Spinal cord (tissue), 10 donors: ENCODE results near the gene FGF11. TPM values are rescaled to one million over a fixed set of nuclear protein-coding genes. Genes with fewer than 3 reads are reported as not detected.

Experiments used
- DNase-seq, 6 donors: peaks; one replicate each; pipeline versions ENCODE4 v3.0.0 to v3.0.0-alpha.2; 2013 to 2015; ENCODE audit warnings: low spot score in 6 of 6, low read depth in 4 of 6
- H3K27ac ChIP-seq: one replicate; pipeline ENCODE4 v1.5.1; 2013; ENCODE audit warnings: low read depth, low read length, control low read depth
- H3K27me3 ChIP-seq: one replicate; pipeline ENCODE4 v1.6.1; 2013; ENCODE audit warnings: low read length; ENCODE audit not compliant: control insufficient read depth, insufficient read depth
- H3K36me3 ChIP-seq: one replicate; pipeline ENCODE4 v1.6.1; 2013; ENCODE audit warnings: low read length; ENCODE audit not compliant: control insufficient read depth, insufficient read depth
- H3K4me1 ChIP-seq: one replicate; pipeline ENCODE4 v1.6.1; 2013; ENCODE audit warnings: low read length; ENCODE audit not compliant: control insufficient read depth, insufficient read depth
- H3K4me3 ChIP-seq: one replicate; pipeline ENCODE4 v1.5.1; 2013; ENCODE audit warnings: low read depth, low read length, control low read depth
- H3K9me3 ChIP-seq: one replicate; pipeline ENCODE4 v1.6.1; 2013; ENCODE audit warnings: low read length; ENCODE audit not compliant: control insufficient read depth, insufficient read depth
- WGBS: methylation state at CpG from one replicate; pipeline ENCODE4 v1.1.5; 2013; ENCODE audit warnings: missing lambda C conversion rate; ENCODE audit not compliant: insufficient coverage; 5-methylcytosine and 5-hydroxymethylcytosine counted together
- polyA plus RNA-seq, 2 donors: library from polyadenylated mRNA; unstranded; fragments of 120-200 nt; gene quantifications; one replicate each; pipeline ENCODE4 v1.2.1, GENCODE V29; 2013; ENCODE audit not compliant: insufficient read length in 2 of 2
- total RNA-seq, 2 donors: library from RNA; depleted of rRNA in 1 of 2; stranded (reverse); fragments of 120-200 nt in 1 of 2; fragments of >200 nt in 1 of 2; gene quantifications; one replicate each; pipeline versions ENCODE4 v1.2.3 to v1.2.4, GENCODE V29; 2013 to 2014
- donor health status: healthy.

Gene FGF11
- total and polyA plus RNA-seq, 4 donors: 11.2 to 42.2 (median 29.2) TPM

GRCh38 chr17:7437950-7438614 is 1.2 kb upstream of the FGF11 start:
- WGBS: 4% methylated on average over 47 of the region's 48 CpGs
- Histone ChIP-seq H3K9me3 (no peaks in the 10 kb centered on the region), H3K27ac (peak overlapping the region; percentile 84), H3K4me3 (peak overlapping the region; percentile 55), H3K4me1 (peaks cover 65% of the 10 kb centered on the region), H3K27me3 (peaks cover 36% of the 10 kb centered on the region), H3K36me3 (peaks cover 7% of the 10 kb centered on the region)
- DNase-seq: peak in 2 of 6 donors; percentile 84 to 87

DNA sequence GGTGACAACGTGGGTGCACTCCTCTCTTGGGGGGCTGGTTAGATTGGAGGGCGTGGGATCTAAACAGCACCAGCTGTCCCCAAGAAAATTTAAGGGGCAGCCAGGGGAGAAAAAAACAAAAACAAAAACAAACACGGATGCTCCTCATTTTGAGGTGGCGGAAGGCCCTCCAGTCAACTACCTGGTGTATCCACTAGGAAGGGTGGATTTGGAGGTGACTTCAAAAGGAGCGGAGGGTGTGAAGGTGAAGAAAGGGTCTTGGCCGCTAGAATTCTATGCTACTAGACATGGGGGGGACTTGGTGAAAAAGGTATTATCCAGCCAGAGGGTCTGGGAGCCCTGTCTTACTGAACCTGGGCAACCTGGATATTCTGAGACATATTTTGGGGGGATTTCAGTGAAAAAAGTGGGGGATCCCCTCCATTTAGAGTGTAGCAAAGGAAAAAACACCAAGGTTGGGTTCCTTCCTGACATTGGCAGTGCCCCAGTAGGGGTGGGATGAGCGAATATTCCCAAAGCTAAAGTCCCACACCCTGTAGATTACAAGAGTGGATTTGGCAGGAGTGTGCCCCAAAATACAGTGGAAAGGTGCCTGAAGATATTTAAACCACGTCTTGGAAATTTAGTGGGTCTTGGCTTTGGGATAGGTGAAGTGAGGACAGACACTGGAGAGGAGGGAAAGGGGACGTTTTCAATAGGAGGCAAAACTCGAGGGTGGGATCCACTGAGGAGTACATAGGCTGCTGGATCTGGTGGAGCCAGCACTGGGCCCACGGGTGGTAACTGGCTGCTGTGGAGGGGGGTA is 454 bp upstream of the FGF11 start:
- H3K4me3 ChIP-seq: peak overlapping the region; percentile 55
- H3K36me3 ChIP-seq: peaks cover 9% of the 10 kb centered on the region
- H3K4me1 ChIP-seq: peaks cover 65% of the 10 kb centered on the region
- DNase-seq: no peak
- peak overlapping the region; percentile 84 for H3K27ac ChIP-seq
- no peaks in the 10 kb centered on the region for H3K9me3 ChIP-seq
- peaks cover 36% of the 10 kb centered on the region for H3K27me3 ChIP-seq
- 24% methylated on average over 8 of the region's 11 CpGs for WGBS

- WGBS: under 1% methylated on average over 45 of the region's 46 CpGs
- DNase-seq: peak in 4 of 6 donors; percentile 78 to 95 (median 89)
- Histone ChIP-seq H3K4me1 (peaks cover 67% of the 10 kb centered on the region), H3K4me3 (peak overlapping the region; percentile 77), H3K27me3 (peaks cover 34% of the 10 kb centered on the region), H3K27ac (peak overlapping the region; percentile 86), H3K9me3 (no peaks in the 10 kb centered on the region), H3K36me3 (peaks cover 9% of the 10 kb centered on the region)
Measured at GRCh38 chr17:7440113-7440833, 961 bp downstream of the FGF11 start.

- Histone ChIP-seq H3K9me3 (no peaks in the 10 kb centered on the region), H3K36me3 (peaks cover 9% of the 10 kb centered on the region), H3K27me3 (peaks cover 34% of the 10 kb centered on the region), H3K27ac (peak overlapping the region; percentile 86), H3K4me1 (peaks cover 67% of the 10 kb centered on the region), H3K4me3 (peak overlapping the region; percentile 77)
- 0% methylated on average over 10 of the region's 12 CpGs for WGBS
- peak in 1 of 6 donors; percentile 82 for DNase-seq
Measured at GRCh38 chr17:7440834-7441195, 1.5 kb downstream of the FGF11 start.

DNA sequence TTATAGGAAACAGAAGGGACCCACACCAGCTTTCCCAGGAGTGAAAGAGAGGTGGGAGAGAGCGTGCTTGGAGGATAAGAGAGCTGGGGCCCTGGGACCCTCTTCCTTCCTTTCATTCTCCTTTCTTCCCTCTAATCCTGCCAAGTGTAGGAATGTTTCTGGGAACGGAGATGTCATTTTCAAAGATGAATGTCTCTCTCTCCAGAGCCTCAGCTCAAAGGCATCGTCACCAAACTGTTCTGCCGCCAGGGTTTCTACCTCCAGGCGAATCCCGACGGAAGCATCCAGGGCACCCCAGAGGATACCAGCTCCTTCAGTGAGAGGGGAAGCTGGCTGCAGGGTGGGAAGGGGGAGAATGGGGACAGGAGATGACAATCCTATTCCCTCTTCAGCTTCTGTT is 2.0 kb downstream of the FGF11 start:
- peaks cover 34% of the 10 kb centered on the region for H3K27me3 ChIP-seq
- peak overlapping the region; percentile 86 for H3K27ac ChIP-seq
- H3K9me3 ChIP-seq: no peaks in the 10 kb centered on the region
- no CpG with 5 or more reads among the region's 7 CpGs for WGBS
- DNase-seq: peak in 1 of 6 donors; percentile 71
- H3K4me3 ChIP-seq: peak overlapping the region; percentile 77
- peaks cover 63% of the 10 kb centered on the region for H3K4me1 ChIP-seq
- peaks cover 9% of the 10 kb centered on the region for H3K36me3 ChIP-seq

DNA sequence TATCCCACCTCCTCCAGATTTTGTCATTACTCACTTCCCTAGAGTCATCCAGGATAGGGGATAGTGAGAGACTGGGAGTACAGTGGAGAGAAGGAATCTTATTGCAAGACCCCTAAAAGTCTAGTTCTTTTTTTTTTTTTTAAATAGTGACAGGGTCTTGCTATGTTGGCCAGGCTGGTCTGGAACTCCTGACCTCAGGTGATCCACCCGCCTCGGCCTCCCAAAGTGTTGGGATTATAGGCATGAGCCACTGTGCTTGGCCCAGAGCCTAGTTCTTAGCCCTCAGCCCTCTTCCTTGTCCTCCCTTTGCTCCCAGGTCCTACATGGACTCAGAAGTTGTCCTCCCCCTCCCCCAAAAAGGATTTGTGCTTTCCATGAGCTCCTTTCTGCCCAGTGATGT is 2.8 kb downstream of the FGF11 start:
- WGBS: 85% methylated on average over 2 of the region's 2 CpGs
- Histone ChIP-seq H3K4me3 (no peak overlapping the region), H3K4me1 (peaks cover 62% of the 10 kb centered on the region)

DNA sequence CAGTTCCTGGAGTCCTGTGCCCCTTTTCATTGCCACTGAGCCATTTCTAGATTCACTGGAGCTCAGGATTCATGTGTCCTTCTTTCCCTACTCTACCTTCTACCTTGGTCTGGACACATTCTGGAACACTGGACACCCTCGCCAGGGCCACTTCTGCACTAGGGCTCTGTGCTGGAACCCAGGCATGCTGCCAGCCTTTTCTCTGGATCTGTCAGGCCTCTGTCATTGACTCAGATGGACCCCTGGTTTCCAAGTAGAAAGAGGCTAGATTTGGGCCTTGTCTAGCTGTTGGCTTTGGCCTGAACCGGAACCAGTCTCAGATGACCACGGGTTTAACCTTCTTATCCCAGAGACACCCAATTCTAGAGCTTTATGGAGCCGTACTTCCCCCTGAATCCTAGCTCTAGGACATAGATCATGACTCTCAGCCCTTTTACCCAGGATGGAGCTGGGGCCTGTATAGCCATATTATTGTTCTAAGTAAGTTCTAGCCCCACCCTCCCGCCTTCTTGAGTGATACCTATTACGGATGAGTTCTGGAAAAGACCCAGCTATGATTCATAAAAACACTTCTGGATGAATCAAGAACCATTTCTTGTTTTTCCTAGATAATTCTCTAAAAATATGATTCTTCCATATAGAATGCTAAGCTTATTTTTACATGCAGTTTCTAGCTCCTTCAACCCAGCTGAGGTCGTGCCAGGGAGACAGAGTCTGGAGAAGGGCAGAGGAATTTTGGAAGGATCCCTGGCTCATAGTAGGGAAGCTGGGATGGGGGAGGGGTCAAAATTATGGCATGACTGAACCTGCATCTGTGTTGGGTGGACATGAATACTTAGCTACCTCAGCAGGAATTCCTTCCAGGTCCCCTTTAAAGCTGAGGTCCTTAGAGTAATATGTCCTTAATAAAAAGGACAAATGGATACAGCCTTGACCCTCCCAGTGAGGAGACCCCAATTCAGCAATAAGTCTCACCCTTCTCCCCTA is 4.5 kb downstream of the FGF11 start:
- Histone ChIP-seq H3K4me1 (peaks cover 46% of the 10 kb centered on the region), H3K27ac (no peak overlapping the region), H3K4me3 (no peak overlapping the region), H3K9me3 (no peaks in the 10 kb centered on the region), H3K36me3 (peaks cover 9% of the 10 kb centered on the region), H3K27me3 (peaks cover 39% of the 10 kb centered on the region)
- 100% methylated on average over 2 of the region's 7 CpGs for whole genome bisulfite sequencing
- DNase-seq: no peak

More for the DNA sequence above, 2.8 kb downstream of the FGF11 start:
- Histone ChIP-seq H3K36me3 (peaks cover 9% of the 10 kb centered on the region), H3K27ac (no peak overlapping the region), H3K27me3 (peaks cover 40% of the 10 kb centered on the region), H3K9me3 (no peaks in the 10 kb centered on the region)
- DNase-seq: no peak

DNA sequence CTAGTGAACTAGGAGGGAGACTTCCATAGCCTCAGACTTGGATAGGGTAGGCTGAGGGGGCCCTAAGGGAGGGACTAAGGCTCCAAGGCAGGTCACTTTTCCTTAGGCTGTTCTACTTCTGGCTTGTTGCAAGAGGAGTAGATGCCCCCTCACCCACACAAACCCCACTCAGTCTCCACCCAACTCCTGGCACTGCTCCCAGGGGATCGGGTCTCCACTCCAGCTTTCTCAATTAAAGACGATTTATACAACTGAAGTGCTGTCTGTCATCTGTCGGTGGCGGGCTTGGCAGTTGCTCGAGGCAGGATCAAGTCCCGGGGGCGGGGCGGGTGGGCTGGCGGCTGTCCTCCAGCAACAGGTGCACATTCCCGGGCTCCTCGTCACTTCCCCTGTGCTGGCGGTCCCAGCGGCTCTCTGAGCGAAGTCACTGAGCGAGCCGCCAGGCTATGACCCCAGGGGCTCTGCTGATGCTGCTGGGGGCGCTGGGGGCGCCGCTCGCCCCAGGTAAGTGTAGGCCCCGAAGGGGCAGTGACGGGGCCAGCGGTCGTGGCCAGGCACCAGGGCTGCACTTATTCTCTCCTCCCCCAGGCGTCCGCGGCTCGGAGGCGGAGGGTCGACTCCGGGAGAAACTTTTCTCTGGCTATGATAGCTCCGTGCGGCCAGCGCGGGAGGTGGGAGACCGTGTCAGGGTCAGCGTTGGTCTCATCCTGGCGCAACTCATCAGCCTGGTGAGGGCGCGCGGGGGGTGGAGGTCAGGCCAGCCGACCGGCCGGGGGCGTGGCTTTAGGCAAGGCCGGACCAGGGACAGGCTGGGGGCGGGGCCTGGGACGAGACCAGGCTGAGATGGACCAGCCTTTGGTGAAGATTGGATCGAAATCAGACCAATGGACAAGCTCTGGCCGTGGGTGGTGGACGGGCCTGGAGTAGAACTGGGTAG is 5.6 kb downstream of the FGF11 start, which contains the start of gene CHRNB1:
CHRNB1 (plus strand) TSS at position 380 of the 937 bp plus-strand sequence; CDS start at position 447, 67 bp downstream.
- H3K27ac ChIP-seq: no peak within 1 kb of the TSS
- peaks cover 33% of the 10 kb centered on the region for H3K27me3 ChIP-seq
- H3K4me3 ChIP-seq: peak within 1 kb of the TSS; percentile 32
- peak in 1 of 6 donors; percentile 56 for DNase-seq
- 4% methylated on average over 51 of the region's 51 CpGs for WGBS
- no peaks in the 10 kb centered on the region for H3K9me3 ChIP-seq
- H3K36me3 ChIP-seq: peaks cover 9% of the 10 kb centered on the region
- peaks cover 40% of the 10 kb centered on the region for H3K4me1 ChIP-seq
